Measurements from ENCODE around the gene NFYC.
A peak's percentile ranks its signal among the peaks of the same experiment; 100 is the strongest.

Gene NFYC

GRCh38 chr1:40691538-40692428 lies at the start of gene NFYC:
Gene NFYC, plus strand, starts transcription at chr1:40691704. Its CDS starts 47,140 bp downstream, at chr1:40738844.
- DNase-seq = peak; percentile 89

- no peak for DNase-seq
Observed at GRCh38 chr1:40645118-40645680, 46.3 kb upstream of the NFYC start.

GRCh38 chr1:40646315-40646714 lies 45.2 kb upstream of the NFYC start:
- DNase-seq = no peak

- no peak for DNase-seq
Observed at GRCh38 chr1:40648200-40648599, 43.3 kb upstream of the NFYC start.

- DNase-seq = no peak
Observed at GRCh38 chr1:40648928-40649591, 42.4 kb upstream of the NFYC start.

GRCh38 chr1:40649592-40649930 lies 41.9 kb upstream of the NFYC start:
- DNase-seq = no peak

- no peak for DNase-seq
Observed at GRCh38 chr1:40650075-40650474, 41.4 kb upstream of the NFYC start.

GRCh38 chr1:40651138-40651857 lies 40.2 kb upstream of the NFYC start:
- no peak for DNase-seq

- DNase-seq = no peak
Observed at GRCh38 chr1:40652468-40652867, 39.0 kb upstream of the NFYC start.

GRCh38 chr1:40652979-40653378 lies 38.5 kb upstream of the NFYC start:
- DNase-seq = no peak

- DNase-seq = no peak
Observed at GRCh38 chr1:40653851-40654537, 37.5 kb upstream of the NFYC start.

- DNase-seq = no peak
Observed at GRCh38 chr1:40657046-40657445, 34.5 kb upstream of the NFYC start.

GRCh38 chr1:40658751-40659648 lies 32.5 kb upstream of the NFYC start:
- DNase-seq = no peak

- no peak for DNase-seq
Observed at GRCh38 chr1:40659649-40659947, 31.9 kb upstream of the NFYC start.

GRCh38 chr1:40661678-40662077 lies 29.8 kb upstream of the NFYC start:
- DNase-seq = no peak

GRCh38 chr1:40662151-40662550 lies 29.4 kb upstream of the NFYC start:
- DNase-seq = no peak

- no peak for DNase-seq
Observed at GRCh38 chr1:40662864-40663263, 28.6 kb upstream of the NFYC start.

- DNase-seq = no peak
Observed at GRCh38 chr1:40663324-40664166, 28.0 kb upstream of the NFYC start.

- DNase-seq = no peak
Observed at GRCh38 chr1:40664167-40664537, 27.4 kb upstream of the NFYC start.

GRCh38 chr1:40664791-40665190 lies 26.7 kb upstream of the NFYC start:
- DNase-seq = no peak

All from GOT3 (cell line).